Dermis microvascular lymphatic vessel endothelial cell (primary cell): ENCODE results near the gene PTGES. TPM values are rescaled to one million over a fixed set of nuclear protein-coding genes. Genes with fewer than 3 reads are reported as not detected.

ENCODE experiments used
- DNase-seq, 2 donors: peaks; one replicate each; pipeline versions ENCODE4 v3.0.0 to v3.0.0-alpha.2; 2010; ENCODE audit warnings: low read depth in 2 of 2
- total RNA-seq: library from RNA; depleted of rRNA; stranded (reverse); fragments of >200 nt; gene quantifications from 2 replicates; pipeline ENCODE4 v1.2.1, GENCODE V29; 2014

The PTGES gene
- total RNA-seq, 1 donor from 2014 or later = 0.26 TPM

DNA sequence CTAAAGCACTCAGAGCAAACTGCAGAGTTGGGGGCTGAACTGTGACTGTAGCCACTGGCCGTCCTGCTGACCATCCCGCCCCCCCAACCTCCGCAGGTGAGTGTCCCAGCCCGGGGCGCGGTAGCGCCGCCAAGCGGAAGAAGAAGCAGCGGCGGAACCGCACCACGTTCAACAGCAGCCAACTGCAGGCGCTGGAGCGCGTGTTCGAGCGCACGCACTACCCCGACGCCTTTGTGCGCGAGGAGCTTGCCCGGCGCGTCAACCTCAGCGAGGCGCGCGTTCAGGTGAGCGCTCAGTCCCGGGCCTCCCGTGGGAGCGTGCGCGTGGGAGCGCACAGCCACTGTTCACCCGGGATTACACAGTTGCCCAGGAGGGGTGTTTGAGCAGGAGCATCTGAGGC, 33.7 kb downstream of the PTGES start:
- DNase-seq = no peak

DNA sequence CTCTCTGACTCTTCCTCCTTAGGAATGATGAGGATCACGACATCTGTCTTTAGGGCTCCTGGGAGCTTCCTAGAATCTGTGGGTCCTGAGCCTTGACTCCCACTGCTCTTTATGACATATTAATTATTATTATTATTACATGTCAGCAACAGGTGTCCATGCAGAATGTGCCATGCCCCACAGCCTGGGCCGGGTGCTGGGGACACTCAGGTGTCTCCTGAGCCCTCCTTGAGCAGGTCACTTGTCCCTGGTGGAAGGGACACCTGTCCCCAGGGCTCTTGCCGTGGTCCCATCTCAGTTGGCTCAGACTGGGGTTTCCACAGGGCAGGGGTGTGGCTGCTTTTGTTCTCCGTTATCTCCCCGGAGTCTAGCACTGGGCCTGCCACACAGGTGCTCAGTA, 34.2 kb downstream of the PTGES start:
- no peak for DNase-seq

DNA sequence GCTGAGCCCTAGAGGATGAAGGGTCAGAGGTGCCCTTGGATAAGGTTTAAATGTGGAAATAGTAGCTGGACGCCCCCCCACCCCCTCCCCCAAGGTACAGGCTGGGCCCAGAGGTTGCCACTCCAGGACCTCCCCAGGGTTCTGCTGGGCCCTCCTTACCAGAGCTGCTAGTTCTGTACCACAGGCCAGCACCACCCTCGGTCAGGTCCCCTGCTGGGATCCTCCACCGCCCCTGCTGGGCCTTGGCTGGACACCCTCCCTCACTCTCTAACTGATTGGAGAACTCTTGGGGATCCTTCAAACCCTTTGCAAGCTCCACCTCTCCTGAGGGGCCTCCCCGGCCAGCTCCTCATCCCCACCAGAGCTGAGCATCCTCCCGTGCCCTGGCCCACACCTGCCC, 34.9 kb downstream of the PTGES start:
- DNase-seq = no peak

DNA sequence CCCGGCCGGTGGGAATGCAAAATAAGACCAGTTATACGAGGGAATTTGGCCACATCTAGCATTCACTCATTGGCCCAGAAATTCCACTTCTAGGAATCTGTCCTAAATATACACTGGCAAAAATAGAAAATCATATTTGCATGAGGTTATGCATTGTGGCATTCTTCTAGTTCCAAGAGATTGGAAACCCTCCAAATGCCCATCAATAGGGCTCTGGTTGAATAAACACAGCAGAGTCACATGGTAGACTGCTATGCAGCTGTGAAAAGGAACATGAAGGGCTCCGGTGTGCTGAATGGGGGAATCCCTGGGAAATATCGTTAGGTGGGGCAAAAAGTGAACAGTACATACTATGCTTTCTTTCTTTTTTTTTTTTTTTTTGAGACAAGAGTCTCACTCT, 36.8 kb downstream of the PTGES start:
- DNase-seq = no peak

DNA sequence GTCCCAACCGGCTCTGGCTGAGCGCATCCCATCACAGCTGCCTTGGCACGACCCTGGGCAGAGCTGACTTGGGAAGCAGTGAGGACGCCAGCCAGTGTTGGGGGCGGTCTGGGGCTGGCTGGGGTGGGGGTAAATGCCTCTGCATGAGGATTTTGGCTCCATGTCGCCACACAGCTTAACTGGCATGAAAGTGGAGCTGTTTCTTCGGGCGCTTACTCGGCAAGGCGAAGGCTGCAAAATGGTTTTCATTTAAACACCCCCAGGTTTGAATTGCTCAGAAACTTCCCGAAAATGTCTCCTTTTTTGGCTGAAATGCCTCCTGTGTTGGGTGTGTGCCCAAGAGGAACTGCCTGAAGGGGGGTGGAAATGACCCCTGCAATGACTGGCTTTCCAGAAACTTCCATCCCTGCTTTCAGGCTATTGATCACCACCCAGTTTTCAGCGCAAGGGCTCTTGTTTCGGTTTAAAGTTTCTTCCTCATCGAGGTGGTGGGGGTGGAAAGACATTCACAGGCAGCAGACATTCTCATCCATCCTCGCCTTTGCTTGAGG, 38.3 kb downstream of the PTGES start:
- DNase-seq = no peak

DNA sequence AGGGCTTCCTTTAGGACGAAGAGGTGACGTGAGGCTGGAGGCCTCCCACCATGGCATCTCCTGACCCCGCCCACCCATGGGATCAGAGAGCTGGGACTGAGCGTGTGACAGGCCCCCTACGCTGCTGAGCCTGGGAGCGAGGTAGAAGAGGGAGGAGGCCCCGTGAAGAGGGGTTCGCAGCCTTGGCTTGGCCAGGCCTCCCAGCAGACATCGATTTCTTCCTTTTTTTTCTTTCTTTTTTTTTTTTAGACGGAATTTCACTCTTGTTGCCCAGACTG, 39.5 kb downstream of the PTGES start:
- no peak for DNase-seq

DNA sequence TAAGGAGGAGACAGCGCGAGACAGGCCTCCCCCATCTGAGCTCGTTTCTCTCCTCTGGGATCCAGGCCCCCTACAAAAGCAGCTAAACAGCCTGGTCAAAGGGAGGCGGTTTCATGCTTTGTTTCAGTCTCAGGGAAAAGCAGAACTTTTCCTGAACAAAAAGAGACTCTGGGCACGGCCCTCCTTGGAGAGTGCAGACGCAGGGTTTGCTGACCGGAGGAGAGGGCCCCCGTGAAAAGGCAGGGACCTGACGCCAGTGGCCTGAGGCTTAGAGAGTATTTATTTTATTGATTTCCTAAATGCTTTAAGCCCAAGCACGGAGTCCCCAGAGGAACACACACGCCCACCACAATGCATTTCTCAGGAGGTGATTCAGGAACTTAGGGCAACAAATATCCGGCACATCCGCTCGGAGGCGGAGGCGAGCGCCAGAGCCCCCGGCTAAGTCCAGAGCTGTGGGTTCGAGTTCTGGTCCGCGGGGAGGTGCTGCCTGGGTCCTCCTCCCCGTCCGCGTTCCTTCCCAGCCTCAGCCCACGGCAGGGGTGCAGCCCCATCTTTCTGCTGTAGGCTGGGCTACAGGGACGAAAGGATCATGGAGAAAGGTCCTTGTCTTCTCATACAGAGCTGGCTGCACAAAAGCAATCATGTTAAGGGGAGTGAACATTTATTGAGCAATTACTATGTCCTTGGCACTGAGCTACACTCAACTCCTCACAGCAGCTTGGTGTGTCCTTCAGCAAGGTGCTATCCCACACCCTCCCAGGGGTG, 40.0 kb downstream of the PTGES start:
- DNase-seq = no peak

DNA sequence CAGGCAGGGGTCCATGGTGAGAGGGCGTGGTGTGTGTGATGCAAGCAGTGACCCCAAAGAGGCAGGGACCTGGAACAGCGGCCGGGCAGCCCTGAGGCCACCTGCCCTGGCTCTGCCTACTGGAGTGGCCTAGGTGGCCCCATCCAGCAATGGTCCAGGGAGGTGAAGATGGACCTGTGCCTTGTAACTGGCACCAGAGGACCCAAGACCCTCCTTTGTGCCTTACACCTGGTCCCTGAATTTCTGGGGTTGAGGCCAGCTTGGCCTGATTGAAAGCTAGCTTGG, 42.7 kb downstream of the PTGES start:
- DNase-seq = no peak

DNA sequence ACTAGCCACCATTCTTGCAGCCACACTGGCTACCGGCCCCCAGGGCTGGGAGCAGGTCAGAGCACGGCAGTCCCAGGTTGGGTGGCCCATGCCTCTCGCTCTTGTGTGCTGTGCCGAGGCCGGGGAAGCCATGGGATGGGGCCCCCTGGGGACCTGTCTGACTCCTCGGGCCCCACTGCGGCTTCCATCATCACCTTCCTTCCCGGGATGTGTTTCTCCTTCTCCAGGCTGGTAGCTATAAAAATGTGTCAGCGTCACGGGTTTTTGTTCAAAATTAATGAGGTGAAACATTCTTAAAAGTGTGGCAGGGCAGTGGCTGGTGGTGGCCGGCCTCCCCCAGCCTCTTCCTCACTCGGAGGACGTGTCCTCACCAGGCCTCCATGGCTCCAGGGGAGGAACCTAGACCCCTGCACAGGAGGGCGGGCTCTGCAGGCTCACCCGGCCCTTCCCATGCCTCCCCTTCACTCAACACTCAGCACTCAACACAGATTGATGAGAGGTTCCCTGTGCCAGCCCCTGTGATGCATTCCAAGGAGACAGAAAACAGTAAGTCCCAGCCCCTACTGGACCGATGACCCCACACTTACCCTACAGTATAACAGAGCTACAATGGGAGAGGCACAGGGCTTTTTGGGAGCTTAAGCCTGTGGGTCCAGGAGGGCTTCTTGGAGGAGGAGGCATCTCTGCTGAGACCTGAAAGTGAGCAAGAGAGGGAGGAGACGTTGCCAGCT, 43.2 kb downstream of the PTGES start:
- DNase-seq = no peak

DNA sequence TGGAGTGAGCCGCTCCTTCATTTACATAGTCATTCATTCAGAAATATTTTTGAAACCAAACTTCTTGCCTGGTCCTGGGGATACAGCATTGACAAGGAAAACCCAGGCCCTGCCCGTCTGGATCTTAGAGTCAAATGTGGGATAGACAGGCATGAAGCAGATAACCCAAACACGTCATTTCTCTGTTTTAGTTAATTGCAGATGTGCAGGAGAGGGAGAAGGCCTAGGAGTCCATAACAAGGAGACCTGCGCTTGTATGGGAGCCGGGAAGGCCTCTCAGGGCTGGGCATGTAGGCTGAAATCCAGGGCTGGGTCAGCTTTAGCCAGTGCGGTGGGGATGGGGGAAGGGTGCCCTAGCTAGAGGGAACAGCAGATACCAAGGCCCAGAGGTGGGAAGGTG, 44.0 kb downstream of the PTGES start:
- no peak for DNase-seq

DNA sequence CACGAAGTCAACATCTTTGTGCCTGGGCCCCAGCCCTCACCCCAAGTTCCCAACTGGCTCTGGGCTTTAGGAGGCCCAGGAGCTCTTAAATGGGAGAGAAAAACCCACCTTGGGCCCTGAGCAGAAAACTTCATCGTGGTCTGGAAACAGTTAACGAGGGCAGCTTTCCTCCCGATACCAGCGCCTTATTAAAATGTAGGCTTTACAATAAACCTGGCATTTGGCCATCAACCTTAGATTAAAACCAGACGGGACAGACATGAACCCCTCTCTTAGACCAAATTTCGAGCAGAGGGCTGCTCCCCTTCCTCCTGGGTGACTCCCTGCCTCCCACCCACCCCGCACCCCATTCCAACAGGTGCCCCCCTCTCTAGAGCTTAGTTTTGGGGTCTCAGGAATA, 48.0 kb downstream of the PTGES start:
- DNase-seq = no peak

DNA sequence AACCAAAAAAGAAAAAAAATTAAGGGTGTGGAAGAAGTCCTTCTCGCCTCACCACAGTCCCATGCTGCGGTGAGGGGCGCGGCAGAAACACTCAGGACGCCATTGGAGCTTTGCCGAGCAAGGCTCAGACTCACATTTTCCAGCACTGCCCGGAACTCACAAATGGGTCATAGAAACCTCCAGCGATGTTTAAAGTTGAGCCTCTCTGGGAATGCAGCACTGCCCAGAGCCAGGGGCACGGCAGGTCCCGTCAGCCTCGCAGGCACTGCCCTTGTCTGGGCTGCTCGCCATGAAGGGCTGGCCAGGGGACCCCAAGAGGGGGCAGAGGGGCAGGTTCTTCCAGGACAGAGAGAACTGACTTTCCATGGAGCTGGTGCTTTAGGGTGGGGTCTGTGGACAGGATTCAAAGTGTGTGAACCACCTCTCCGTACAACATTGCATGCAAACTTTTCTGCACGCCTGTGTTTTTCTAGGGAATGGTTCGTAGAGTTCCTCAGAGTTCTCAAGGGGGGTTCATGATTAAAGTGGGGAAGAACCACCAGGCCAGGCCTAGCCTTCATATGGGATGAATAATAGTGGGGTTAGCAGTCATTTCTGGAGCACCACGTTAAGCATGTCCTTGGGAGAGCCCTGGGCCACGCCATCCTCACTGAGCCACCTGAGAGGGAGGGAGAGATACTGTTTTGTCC, 49.0 kb downstream of the PTGES start:
- DNase-seq = peak in 1 of 2 donors; percentile 47

DNA sequence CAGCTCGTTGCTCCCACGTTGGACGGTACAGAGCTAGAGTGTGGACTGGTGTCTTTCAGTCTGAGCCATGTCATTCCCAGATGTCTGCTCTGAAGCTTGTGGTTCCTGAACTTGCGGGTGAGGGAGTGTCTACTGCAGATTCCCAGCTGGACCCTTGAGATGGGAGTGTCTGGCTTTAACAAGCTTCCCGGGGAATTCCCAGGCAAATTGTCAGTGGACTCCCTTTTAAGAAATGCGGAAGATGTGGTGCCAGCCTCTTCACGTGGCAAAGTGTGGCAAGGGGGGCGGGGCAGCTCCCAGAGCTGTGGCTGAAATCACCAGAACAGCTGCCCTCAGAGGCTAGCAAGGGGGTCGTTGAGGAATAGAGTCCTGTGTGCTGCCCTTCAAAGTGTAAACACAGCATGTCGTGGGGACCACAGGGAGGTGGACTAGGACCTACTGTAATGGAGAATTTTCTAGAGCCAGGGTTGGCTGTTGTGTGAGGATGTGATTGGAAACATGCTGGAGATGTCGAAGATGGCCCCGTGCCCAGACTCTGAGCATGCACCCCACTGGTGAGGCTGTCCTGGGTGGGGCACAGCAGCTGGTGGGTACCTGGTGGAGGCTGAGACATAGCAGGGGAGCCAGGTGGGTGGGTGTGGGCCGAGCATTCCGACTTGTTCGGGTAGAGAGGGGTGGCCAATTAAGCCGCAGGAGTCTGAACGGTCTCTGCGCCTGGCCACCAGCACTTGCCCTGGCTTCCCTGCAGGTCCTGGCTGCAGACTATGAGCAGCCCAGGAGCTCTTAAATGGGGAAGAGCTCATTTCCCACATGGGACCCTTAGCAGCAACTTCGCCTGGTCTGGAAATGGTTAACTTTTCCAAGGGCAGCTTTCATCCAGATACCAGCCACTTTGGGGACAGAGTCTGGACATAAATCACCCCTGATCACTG, 50.0 kb downstream of the PTGES start:
- DNase-seq = no peak

DNA sequence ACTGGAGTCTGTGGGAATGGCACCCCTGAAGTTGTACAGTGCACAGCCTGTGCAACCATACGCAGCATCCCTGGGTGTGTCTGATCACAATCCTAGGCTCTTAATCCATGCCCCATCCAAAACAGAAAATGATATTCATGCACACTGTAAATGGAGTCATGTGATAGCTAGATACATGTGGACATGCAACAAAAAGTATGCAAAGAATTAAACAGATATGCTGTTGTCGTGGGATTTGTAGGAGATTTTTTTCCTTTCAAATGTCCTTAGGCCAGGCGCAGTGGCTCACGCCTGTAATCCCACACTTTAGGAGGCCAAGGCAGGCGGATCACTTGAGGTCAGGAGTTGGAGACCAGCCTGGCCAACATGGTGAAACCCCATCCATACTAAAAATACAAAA, 51.3 kb downstream of the PTGES start:
- no peak for DNase-seq

DNA sequence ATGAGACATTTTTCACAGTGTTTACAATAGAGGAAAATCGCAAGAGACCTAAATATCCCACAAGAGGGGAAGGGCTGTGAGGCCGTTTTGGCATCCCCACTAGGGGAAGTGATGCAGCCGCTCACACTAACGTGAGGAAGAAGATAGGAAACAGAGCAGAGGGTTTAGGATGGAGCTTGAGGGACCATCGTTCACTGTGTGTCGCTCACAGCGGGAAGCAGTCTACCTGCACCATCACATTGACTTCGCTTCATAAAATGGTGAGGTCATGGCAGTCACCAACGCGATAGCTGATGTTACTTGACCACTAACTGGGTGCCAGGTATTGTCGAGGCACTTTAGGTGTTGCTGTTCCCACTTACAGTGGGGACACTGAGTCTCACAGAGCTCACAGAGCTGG, 51.8 kb downstream of the PTGES start:
- no peak for DNase-seq

DNA sequence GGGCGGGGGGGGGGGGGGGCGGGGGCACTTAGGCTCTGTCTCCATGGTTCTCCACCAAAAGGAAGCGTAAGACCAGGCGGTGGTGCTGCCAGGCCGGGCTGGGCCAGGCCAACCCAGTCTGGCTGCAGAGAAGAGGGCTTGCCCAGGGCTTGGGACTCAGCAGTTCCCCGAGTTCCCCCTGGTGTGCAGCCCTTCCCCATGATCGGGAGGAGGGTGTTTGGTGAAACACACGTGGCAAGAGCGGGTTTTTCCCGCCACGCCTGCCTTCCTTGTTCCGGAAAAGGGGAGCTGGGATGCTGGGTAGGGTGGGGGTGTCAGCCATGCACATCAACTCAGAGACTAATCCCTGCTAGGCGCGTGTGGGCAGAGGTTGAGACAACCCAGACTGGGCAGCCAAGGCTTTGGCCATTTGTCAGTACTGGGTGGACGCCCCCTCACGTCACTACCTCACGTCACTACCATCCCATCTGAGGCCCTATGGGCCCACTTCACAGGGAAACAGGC, 54.5 kb downstream of the PTGES start:
- no peak for DNase-seq

DNA sequence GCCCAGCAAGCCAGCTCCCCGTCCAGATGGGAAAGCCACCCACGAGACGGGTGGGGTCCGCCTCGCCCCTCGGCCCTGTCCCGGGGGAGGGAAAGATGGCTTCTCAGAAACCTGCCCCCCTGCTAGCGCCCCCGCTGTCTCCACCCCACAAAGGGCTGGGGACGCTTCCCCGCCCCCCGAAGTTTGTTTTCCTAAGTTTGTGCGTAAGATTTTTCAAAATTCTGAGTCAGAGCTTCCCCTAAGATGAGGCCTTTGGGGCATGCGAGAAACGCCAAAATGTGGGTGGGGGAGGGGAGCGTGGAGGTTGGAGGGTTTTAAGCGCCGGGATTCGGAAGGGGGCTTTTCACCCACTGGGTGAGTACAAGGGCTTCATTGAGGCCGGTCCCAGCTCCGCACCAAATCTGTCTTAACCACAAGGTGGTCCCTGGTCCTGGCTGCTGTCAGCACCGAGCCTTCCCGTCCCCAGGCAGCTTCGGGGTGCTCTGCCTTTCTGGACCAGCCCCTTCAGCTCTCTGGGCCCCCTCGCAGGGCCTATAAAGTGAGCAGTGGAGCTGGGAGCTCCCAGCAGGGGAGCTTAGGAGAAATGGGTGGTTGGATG, 55.1 kb downstream of the PTGES start:
- DNase-seq = no peak

DNA sequence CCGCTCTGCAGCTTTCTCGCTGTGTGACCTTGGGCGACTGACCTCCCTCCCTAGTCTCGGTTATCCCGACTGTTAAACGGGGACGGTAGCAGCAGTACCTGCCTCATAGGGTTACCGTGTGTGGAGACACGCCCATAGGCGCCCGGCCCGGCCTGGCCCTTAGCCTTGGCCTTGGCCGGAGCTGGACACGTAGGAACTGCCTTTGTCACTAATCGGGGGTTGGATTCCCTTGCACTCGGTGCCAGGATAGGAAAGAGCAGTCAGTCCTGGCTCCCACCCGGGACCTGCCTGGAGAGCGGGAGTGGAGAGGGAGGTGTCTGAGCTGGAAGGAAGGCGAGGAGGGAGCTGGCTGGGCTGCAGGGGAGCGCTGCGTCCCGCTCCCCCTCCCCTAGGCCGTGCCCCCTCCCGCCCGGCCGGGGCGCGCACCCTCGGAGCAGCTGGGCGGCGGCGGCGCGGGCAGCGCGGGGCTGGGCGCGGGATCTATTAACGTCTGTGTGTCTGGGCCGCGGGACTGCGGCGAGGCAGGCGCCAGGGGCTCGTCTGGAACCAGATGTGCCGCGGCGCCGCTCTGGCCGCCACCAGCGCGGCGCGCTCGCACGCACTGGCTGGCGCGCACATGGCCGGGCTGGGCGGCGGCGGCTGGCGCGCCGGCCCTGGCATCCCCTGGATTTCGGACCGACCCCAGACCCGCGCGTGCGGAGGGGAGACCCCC, 55.7 kb downstream of the PTGES start:
- peak; percentile 9 to 30 for DNase-seq

DNA sequence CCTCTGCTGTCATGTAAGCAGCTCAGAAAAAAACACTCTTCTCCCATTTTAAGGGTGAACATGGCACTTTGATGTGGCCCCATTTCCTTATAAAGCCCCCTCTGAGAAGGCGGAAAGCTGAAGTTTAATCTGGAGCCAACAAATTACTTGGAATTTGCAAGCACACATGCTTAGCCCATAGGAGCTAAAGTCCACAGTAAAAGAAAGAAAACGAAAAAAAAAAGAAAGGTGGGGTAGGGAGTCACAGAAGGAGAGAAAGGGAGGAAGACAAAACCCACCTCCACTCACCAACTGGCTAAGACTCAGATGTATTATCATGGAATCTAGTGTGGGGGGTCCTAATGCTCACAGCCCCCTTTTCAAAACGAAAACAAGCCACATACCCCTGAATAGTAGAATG, 57.0 kb downstream of the PTGES start:
- no peak for DNase-seq

DNA sequence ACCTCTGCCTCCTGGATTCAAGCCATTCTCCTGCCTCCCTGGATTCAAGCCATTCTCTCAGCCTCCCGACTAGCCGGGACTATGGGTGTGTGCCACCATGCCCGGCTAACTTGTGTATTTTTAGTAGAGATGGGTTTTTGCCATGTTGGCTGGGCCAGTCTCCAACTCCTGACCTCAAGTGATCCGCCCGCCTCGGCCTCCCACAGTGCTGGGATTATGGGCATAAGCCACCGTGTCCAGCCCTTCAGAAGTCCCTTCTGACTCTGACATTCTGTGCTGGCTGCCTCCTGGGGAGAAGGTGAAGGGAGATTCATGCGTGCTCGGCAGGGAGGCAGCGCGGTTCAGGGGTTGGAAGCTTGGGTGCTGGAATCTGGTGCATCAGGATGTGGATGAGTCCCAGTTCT, 58.6 kb downstream of the PTGES start:
- DNase-seq = no peak

DNA sequence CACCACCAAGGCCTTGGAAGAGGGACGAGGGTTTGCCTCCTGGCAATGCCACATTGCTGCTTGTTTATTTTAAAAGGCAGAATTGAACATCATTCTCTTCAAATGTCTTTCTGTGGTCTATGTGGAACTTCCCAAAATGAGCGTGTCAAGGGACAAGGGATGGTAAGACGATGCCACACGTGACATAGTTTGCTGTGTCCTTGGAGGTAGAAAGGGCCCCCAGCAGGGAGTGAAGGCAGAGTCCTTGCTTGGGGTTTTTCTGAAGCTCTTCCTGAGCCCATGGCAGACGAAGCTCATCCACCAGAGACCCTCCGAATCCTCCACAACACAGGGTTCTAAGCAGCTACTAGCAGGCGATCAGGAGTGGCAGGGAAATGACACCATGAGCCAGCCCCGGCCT, 59.1 kb downstream of the PTGES start:
- no peak for DNase-seq
